Ovary (tissue), 3 donors: ENCODE measurements around the gene FBXW8.

Source experiments
- POLR2A ChIP-seq: fragments of 450-650 bp; IDR thresholded peaks from one replicate; pipeline ENCODE4 v1.6.1; 2017; ENCODE audit warnings: antibody characterized with exemption, mild to moderate bottlenecking, moderate library complexity
- TF ChIP-seq, protein P1 (sequence below), 3 donors: fragments of 450-650 bp in 2 of 3; fragments of 200-600 bp in 1 of 3; IDR thresholded peaks; one replicate each; pipeline versions ENCODE4 v1.5.1 to v1.8.0; 2016 to 2022; ENCODE audit warnings: antibody characterized with exemption in 3 of 3, mild to moderate bottlenecking in 1 of 3
- donor health status: DM: no; HTN: no; CAD: no.

DNA sequence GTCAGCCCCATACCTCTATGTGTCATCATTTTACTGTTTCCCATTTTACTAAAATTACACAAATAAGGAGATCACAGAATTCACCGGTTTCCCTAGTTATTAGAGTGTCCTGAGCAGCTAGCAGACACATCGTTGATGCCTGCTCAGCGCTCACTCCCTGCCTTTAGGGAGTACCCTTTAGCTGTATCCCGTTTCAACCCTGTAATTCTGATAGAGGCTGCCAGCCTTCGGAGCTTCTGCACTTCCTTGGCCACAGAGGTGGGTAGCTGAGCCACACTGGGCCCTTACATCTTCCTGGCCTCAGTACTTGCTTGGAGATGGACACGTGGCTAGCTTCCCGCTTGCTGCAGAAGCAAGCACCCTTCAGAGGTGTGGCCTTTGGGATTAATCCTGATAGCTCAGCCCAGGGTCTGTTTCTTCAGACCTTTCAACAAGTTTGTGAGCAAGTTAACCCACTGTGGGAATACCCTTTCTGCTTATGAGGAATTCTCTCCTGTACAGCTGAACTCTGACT is 14.3 kb upstream of the FBXW8 start:
- TF ChIP-seq, protein P1, sequence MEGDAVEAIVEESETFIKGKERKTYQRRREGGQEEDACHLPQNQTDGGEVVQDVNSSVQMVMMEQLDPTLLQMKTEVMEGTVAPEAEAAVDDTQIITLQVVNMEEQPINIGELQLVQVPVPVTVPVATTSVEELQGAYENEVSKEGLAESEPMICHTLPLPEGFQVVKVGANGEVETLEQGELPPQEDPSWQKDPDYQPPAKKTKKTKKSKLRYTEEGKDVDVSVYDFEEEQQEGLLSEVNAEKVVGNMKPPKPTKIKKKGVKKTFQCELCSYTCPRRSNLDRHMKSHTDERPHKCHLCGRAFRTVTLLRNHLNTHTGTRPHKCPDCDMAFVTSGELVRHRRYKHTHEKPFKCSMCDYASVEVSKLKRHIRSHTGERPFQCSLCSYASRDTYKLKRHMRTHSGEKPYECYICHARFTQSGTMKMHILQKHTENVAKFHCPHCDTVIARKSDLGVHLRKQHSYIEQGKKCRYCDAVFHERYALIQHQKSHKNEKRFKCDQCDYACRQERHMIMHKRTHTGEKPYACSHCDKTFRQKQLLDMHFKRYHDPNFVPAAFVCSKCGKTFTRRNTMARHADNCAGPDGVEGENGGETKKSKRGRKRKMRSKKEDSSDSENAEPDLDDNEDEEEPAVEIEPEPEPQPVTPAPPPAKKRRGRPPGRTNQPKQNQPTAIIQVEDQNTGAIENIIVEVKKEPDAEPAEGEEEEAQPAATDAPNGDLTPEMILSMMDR (IDR thresholded peaks at IDR 0.05), result no peak
- no peak for TF ChIP-seq POLR2A
